LNCAP (cell line): ENCODE results near the gene FANCG.
A peak's percentile ranks its signal among the peaks of the same experiment; 100 is the strongest.

ENCODE experiments used
- CTCF ChIP-seq: fragments of 450-650 bp; IDR thresholded peaks from 2 replicates; pipeline ENCODE4 v1.5.1; 2017; ENCODE audit warnings: mild to moderate bottlenecking

Gene FANCG

GRCh38 chr9:35054185-35054835 lies 25.4 kb downstream of the FANCG start:
- TF ChIP-seq CTCF = no peak

- TF ChIP-seq CTCF = peak; percentile 66
These were observed 28.4 kb downstream of the FANCG start for GRCh38 chr9:35051069-35051967.

- no peak for TF ChIP-seq CTCF
These were observed 31.2 kb downstream of the FANCG start for GRCh38 chr9:35048511-35048910.

- no peak for TF ChIP-seq CTCF
These were observed 35.7 kb downstream of the FANCG start for GRCh38 chr9:35044071-35044470.

- TF ChIP-seq CTCF = no peak
These were observed 36.7 kb downstream of the FANCG start for GRCh38 chr9:35042891-35043545.

- TF ChIP-seq CTCF = no peak
These were observed 37.6 kb downstream of the FANCG start for GRCh38 chr9:35042081-35042604.

- no peak for TF ChIP-seq CTCF
These were observed 43.7 kb downstream of the FANCG start for GRCh38 chr9:35035851-35036701.
